IPS-18a (cell line): Measurements from ENCODE around the gene CHAMP1.
A peak's percentile ranks its signal among the peaks of the same experiment; 100 is the strongest.

ENCODE experiments used
- H3K27ac ChIP-seq: one replicate; pipeline ENCODE4 v1.5.1; 2013; ENCODE audit warnings: low read length
- H3K27me3 ChIP-seq: one replicate; pipeline ENCODE4 v1.6.1; 2013; ENCODE audit warnings: mild to moderate bottlenecking, low read length; ENCODE audit not compliant: control insufficient read depth, insufficient read depth
- H3K36me3 ChIP-seq: one replicate; pipeline ENCODE4 v1.6.1; 2013; ENCODE audit warnings: low read depth, low read length; ENCODE audit not compliant: control insufficient read depth
- H3K4me1 ChIP-seq: one replicate; pipeline ENCODE4 v1.6.1; 2013; ENCODE audit warnings: low read depth, low read length; ENCODE audit not compliant: control insufficient read depth
- H3K4me3 ChIP-seq: one replicate; pipeline ENCODE4 v1.5.1; 2013; ENCODE audit warnings: low read length
- H3K9ac ChIP-seq: one replicate; pipeline ENCODE4 v1.6.1; 2013; ENCODE audit warnings: mild to moderate bottlenecking, low read length, moderate library complexity
- H3K9me3 ChIP-seq: one replicate; pipeline ENCODE4 v1.6.1; 2013; ENCODE audit warnings: low read depth, low read length; ENCODE audit not compliant: control insufficient read depth

Gene CHAMP1, protein sequence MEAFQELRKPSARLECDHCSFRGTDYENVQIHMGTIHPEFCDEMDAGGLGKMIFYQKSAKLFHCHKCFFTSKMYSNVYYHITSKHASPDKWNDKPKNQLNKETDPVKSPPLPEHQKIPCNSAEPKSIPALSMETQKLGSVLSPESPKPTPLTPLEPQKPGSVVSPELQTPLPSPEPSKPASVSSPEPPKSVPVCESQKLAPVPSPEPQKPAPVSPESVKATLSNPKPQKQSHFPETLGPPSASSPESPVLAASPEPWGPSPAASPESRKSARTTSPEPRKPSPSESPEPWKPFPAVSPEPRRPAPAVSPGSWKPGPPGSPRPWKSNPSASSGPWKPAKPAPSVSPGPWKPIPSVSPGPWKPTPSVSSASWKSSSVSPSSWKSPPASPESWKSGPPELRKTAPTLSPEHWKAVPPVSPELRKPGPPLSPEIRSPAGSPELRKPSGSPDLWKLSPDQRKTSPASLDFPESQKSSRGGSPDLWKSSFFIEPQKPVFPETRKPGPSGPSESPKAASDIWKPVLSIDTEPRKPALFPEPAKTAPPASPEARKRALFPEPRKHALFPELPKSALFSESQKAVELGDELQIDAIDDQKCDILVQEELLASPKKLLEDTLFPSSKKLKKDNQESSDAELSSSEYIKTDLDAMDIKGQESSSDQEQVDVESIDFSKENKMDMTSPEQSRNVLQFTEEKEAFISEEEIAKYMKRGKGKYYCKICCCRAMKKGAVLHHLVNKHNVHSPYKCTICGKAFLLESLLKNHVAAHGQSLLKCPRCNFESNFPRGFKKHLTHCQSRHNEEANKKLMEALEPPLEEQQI

DNA sequence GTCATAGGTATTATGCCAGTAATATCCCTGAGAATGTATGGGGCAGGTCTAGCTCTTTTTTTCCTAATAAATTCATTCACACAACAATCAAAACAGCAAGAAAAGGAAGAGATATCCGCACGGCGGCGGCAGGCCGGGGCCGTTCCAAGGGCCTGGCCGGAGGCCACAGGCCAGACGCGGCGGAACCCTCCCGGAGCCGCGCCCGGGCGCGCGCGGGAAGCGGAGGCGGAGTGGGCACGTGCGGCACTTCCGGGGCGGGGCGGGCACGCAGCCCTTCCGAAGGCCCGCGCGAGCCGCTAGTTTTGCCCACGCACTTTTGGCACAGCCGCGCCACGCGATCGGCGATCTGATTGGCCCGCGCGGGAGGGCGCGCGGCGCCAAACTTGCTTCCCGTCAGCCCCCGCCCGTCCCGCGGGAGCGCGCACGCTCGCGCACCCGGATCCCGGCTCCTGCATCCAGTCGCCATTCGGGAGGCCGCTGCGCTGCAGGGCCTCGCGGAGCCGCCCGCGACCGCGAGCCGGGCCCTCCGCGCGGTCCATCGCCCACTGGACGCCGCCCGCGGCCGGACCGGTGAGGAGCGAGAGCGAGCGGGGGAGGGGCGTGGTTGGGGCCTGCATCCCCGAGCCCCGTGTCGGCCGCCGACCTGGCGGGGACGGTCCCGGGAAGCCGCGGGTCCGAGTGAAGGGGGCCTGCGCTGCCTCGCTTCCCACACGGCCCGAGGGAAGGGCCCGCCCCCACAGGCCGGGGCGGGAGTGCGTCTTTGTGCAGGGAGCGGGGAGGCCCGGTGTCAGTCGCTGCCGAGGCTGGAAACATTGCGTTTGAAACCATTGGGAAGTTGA lies at the start of gene CHAMP1:
Gene CHAMP1 (plus strand): TSS at position 430 of the 839 bp plus-strand sequence. CDS start 9,340 bp downstream, outside the sequence.
- Histone ChIP-seq H3K4me1 (peaks cover 6% of the 10 kb centered on the region), H3K9ac (peak within 1 kb of the TSS; percentile 80), H3K4me3 (peak within 1 kb of the TSS; percentile 96), H3K36me3 (no peaks in the 10 kb centered on the region), H3K27ac (peak within 1 kb of the TSS; percentile 59), H3K27me3 (no peaks in the 10 kb centered on the region), H3K9me3 (no peaks in the 10 kb centered on the region)

DNA sequence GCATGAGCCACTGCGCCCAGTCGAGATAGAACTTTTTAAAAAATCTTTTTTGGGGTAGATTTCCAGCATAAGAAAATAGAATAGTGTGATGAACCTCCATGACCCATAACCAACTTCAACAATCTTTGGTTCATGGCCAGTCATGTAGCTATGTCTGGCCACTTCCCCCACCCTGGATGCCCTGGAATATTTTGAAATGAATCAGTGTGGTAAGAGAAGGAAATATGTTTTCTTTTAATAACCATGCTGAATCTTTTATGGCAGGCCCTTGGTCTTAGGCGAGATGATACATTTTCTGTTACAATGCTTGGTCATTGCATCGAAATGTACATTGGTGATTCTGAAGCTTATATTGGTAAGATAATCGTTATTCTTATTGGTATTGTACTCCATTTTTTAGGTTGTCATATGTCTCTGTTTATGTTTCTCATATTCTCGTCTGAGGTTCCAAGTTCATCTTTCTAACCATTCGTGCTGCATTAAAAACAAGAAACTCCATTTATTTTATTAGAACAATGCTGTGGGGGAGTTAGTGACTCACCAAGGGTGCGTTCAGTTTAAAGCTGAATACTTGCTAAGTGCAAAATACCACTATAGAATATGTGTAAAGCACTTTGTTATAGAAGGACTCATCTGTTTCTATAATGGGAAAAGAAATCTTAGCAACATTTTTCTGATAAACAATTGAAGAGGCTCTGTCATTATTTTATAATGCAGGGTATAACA lies 49.3 kb upstream of the CHAMP1 start:
- Histone ChIP-seq H3K36me3 (peaks cover 83% of the 10 kb centered on the region), H3K9me3 (no peaks in the 10 kb centered on the region), H3K4me3 (no peak overlapping the region), H3K9ac (no peak overlapping the region), H3K4me1 (no peaks in the 10 kb centered on the region), H3K27ac (no peak overlapping the region), H3K27me3 (no peaks in the 10 kb centered on the region)

DNA sequence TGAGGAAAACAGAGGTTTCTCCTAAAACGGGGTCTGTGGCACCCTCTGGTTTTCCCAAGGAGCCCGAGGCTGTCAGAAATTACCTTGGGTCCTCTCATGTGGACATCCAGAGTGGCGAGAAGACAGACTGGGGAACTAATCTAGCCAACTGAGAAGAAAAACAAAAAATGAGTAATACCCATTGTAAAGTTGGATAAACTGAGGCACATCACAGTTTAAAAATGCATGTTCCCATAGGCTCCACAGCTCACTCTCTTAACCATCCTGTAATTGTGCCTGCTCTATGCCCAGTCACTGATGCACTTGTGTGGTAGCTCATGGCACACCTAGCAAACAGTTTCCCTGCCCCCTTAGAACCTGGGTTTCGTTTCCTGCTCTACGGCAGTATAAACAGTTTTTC lies 48.1 kb upstream of the CHAMP1 start:
- Histone ChIP-seq H3K27me3 (no peaks in the 10 kb centered on the region), H3K4me1 (no peaks in the 10 kb centered on the region), H3K9ac (no peak overlapping the region), H3K4me3 (no peak overlapping the region), H3K27ac (no peak overlapping the region), H3K9me3 (no peaks in the 10 kb centered on the region), H3K36me3 (peaks cover 75% of the 10 kb centered on the region)

DNA sequence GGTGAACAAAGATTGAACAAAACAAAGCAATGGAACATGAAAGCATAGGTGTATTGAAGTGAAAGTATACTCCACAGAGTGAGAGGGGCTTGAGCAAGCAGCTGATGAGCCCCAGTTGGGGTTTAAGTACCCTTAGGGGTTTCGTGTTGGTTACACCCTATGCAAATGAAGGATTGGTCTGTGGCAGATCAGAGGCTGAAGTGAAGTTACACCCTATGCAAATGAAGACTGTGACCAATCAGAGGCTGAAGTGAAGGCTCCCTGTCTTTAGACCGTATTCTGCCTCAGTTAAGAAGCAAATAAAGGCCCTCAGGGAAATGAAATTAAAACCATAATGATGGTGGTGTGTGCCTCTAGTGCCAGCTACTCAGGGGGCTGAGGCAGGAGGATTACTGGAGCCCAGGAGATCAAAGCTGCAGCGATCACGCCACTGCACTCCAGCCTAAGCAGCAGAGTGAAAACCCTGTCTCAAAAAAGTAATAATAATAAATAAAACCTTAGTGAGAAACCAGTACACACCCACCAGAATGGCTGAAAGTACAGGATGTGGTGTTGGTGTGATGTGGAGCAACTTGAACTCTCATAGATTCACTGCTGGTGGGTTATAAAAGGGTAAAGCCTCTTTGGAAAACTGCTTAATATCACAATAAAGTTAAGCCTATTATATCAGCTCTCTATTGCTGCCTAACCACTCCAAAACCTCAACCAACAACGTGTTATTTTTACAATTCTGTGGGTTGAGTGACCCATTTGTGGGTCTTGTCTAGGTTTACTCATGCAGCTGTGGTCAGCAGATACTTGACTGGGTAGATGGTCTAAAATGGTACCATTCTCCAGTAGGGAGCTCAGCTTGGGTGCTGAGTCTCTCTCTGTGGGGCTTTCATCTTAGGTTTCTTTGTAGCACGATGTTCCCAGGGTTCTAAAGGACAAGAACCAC lies 45.7 kb upstream of the CHAMP1 start:
- no peaks in the 10 kb centered on the region for H3K4me1 ChIP-seq
- H3K9ac ChIP-seq, result no peak overlapping the region
- H3K27ac ChIP-seq, result no peak overlapping the region
- peaks cover 70% of the 10 kb centered on the region for H3K36me3 ChIP-seq
- H3K27me3 ChIP-seq, result no peaks in the 10 kb centered on the region
- H3K4me3 ChIP-seq, result no peak overlapping the region
- no peaks in the 10 kb centered on the region for H3K9me3 ChIP-seq

DNA sequence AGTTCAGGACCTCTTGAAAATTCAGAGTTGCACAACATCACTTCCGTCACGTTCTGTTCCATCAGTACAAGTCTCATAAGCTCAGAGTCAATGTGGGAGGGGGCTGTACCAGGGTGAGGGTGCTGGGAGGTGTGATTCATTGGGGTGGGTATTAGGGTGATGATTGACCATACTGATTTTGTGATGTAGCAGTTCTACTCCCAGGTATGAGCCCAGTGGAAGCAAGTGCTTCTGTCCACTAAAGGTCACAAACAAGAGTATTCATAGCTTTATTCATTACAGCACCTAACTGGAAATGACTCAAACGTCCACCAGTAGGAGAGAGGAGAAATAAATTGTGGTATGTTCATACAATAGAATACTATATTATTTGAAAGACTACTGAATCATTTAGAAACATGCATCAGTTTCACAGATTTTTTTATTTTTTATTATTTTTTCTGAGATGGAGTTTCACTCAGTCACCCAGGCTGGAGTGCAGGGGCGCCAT lies 45.0 kb upstream of the CHAMP1 start:
- peaks cover 69% of the 10 kb centered on the region for H3K36me3 ChIP-seq
- no peak overlapping the region for H3K9ac ChIP-seq
- H3K4me3 ChIP-seq, result no peak overlapping the region
- H3K27me3 ChIP-seq, result no peaks in the 10 kb centered on the region
- no peaks in the 10 kb centered on the region for H3K4me1 ChIP-seq
- no peaks in the 10 kb centered on the region for H3K9me3 ChIP-seq
- H3K27ac ChIP-seq, result no peak overlapping the region

DNA sequence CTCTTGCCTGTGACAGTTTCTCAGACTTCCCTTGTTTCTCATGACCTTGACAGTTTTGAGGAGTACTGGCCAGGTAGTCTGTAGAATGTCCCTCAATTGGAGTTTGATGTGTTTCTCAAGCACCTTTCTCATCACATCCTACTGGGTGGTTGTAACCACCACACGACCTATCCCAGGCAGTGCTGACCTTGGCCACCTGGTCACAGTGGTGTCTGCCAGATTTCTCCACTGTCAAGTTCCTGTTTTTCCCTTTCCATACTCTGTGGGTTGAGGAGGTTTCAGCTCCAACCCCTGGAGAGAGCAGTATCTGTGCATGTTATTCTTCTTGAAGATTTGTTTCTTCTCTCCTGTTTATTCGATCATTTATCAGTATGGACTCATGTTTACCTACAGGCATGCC lies 41.3 kb upstream of the CHAMP1 start:
- Histone ChIP-seq H3K27ac (no peak overlapping the region), H3K36me3 (peaks cover 45% of the 10 kb centered on the region), H3K27me3 (no peaks in the 10 kb centered on the region), H3K9me3 (no peaks in the 10 kb centered on the region), H3K9ac (no peak overlapping the region), H3K4me1 (no peaks in the 10 kb centered on the region), H3K4me3 (no peak overlapping the region)

DNA sequence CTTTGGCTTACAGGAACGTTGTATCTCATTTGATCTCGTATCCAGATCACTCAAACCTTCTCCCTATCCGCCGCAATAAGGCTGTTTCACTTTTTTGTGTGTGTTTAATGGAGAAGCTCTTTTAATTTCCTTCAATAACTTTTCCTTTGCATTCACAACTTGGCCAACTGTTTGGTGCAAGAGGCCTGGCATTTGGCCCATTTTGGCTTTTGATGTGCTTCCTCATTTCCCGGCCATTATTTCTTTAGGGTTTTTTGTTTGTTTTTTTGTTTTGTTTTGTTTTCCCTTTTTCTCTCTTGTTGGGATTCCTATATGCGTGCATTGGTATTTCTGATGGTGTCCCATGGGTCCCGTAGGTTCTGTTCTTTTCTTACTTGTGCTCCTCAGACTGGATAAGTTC lies 39.0 kb upstream of the CHAMP1 start:
- Histone ChIP-seq H3K36me3 (peaks cover 37% of the 10 kb centered on the region), H3K4me3 (no peak overlapping the region), H3K4me1 (peaks cover 5% of the 10 kb centered on the region), H3K9me3 (no peaks in the 10 kb centered on the region), H3K27me3 (no peaks in the 10 kb centered on the region), H3K9ac (no peak overlapping the region), H3K27ac (no peak overlapping the region)

DNA sequence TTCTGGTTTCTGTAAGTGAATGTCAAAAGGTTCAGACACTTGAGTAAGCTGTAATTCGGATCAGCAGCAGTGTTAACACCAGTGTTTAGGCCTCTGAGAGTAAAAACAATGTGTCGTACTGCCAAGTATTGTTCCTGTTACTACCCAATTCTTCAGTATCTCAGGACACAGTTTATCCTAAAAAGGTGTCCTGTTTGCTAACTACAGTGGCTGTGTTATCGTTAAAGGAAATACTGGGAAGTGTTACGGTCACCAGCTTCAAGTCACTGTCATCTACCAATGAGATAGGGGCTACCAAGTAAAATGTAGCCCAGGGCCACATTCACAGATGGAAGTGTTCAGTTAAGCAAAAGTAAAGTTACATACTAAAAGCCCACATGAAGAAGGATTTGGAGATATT lies 35.2 kb upstream of the CHAMP1 start:
- H3K4me3 ChIP-seq, result no peak overlapping the region
- peaks cover 13% of the 10 kb centered on the region for H3K4me1 ChIP-seq
- H3K9me3 ChIP-seq, result no peaks in the 10 kb centered on the region
- H3K36me3 ChIP-seq, result peaks cover 16% of the 10 kb centered on the region
- no peak overlapping the region for H3K9ac ChIP-seq
- H3K27ac ChIP-seq, result no peak overlapping the region
- H3K27me3 ChIP-seq, result no peaks in the 10 kb centered on the region

DNA sequence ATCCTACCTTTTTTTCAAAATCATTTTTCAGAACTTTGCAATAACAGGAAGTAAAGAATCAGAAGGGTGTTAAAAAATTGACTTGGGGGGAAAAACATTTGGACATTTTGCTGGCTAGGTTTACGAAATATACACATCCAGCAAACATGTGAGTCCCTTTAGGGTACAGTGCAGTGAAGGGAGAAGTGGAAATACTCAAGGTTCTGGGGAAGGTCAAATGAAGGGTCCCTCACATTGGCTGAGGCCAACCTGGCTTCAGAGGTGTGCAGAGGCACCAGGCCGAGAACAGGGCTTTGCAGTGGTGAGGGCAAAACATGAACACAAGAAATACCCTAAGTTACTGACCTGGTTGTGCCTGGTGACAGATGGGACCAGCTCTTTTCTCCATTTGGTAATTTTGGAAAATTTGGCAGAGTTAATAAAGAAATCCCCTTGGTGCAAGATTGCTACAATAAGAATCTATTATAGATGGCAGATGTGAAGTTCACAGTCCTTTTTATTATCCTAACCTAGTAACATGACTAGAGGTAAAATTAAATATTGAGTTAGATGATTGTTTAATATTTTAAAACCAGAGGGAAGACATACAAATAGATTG lies 34.4 kb upstream of the CHAMP1 start:
- Histone ChIP-seq H3K4me1 (peaks cover 13% of the 10 kb centered on the region), H3K27ac (no peak overlapping the region), H3K4me3 (peak overlapping the region; percentile 98), H3K9me3 (no peaks in the 10 kb centered on the region), H3K27me3 (no peaks in the 10 kb centered on the region), H3K36me3 (peaks cover 16% of the 10 kb centered on the region), H3K9ac (peak overlapping the region; percentile 83)
